H9 (cell line): ENCODE results near the gene NKAIN2. TPM values are rescaled to one million over a fixed set of nuclear protein-coding genes. Genes with fewer than 3 reads are reported as not detected.

Experiments used
- DNase-seq: peaks from one replicate; pipeline ENCODE4 v3.0.0-alpha.2; 2017
- H2AFZ ChIP-seq: one replicate; pipeline ENCODE4 v1.6.1; 2013; ENCODE audit warnings: mild to moderate bottlenecking, low read length, control low read depth, moderate library complexity
- H2AK5ac ChIP-seq: 2 replicates; pipeline ENCODE4 v1.6.1; 2013; ENCODE audit warnings: low read length, control low read depth, mixed read lengths; ENCODE audit not compliant: insufficient read length
- H2BK120ac ChIP-seq: one replicate; pipeline ENCODE4 v1.6.1; 2013; ENCODE audit warnings: low read depth, mild to moderate bottlenecking, low read length, control low read depth, inconsistent platforms; ENCODE audit not compliant: poor library complexity, severe bottlenecking
- H2BK12ac ChIP-seq: 2 replicates; pipeline ENCODE4 v1.6.1; 2013; ENCODE audit warnings: low read length, control low read depth, mixed read lengths, low read depth; ENCODE audit not compliant: insufficient read length
- H2BK15ac ChIP-seq: 2 replicates; pipeline ENCODE4 v1.6.1; 2013; ENCODE audit warnings: low read depth, low read length, control low read depth
- H2BK20ac ChIP-seq: one replicate; pipeline ENCODE4 v1.6.1; 2013; ENCODE audit warnings: low read depth, mild to moderate bottlenecking, low read length, control low read depth, inconsistent platforms; ENCODE audit not compliant: poor library complexity, severe bottlenecking
- H2BK5ac ChIP-seq: 2 replicates; pipeline ENCODE4 v1.6.1; 2013; ENCODE audit warnings: low read length, control low read depth, mixed read lengths; ENCODE audit not compliant: insufficient read length
- H3K14ac ChIP-seq: 2 replicates; pipeline ENCODE4 v1.6.1; 2013; ENCODE audit warnings: low read length, control low read depth; ENCODE audit not compliant: insufficient read depth
- H3K18ac ChIP-seq: 2 replicates; pipeline ENCODE4 v1.6.1; 2013; ENCODE audit warnings: low read depth, mild to moderate bottlenecking, mixed read lengths, low read length, control low read depth; ENCODE audit not compliant: insufficient read length
- H3K23ac ChIP-seq: 2 replicates; pipeline ENCODE4 v1.6.1; 2013; ENCODE audit warnings: low read length, control low read depth, mixed read lengths, low read depth; ENCODE audit not compliant: insufficient read length
- H3K23me2 ChIP-seq: 2 replicates; pipeline ENCODE4 v1.6.1; 2013; ENCODE audit warnings: low read depth, mild to moderate bottlenecking, mixed read lengths, low read length, control low read depth; ENCODE audit not compliant: insufficient read length, poor library complexity, severe bottlenecking
- H3K27ac ChIP-seq: 2 replicates; pipeline ENCODE4 v1.5.1; 2013; ENCODE audit warnings: low read length, control low read depth, mixed read lengths, low read depth; ENCODE audit not compliant: insufficient read length
- H3K27me3 ChIP-seq: 2 replicates; pipeline ENCODE4 v1.6.1; 2013; ENCODE audit warnings: low read length, control low read depth, inconsistent platforms; ENCODE audit not compliant: insufficient read depth
- H3K4ac ChIP-seq: 2 replicates; pipeline ENCODE4 v1.6.1; 2013; ENCODE audit warnings: low read depth, mild to moderate bottlenecking, control low read depth, inconsistent platforms, low read length, moderate library complexity
- H3K4me1 ChIP-seq: 2 replicates; pipeline ENCODE4 v1.6.1; 2013; ENCODE audit warnings: low read length, control low read depth, inconsistent platforms; ENCODE audit not compliant: insufficient read depth
- H3K4me2 ChIP-seq: 2 replicates; pipeline ENCODE4 v1.6.1; 2013; ENCODE audit warnings: low read length, control low read depth, mixed read lengths; ENCODE audit not compliant: insufficient read length, insufficient read depth
- H3K56ac ChIP-seq: 2 replicates; pipeline ENCODE4 v1.6.1; 2013; ENCODE audit warnings: low read depth, mild to moderate bottlenecking, mixed read lengths, low read length, control low read depth; ENCODE audit not compliant: insufficient read length
- H3K79me1 ChIP-seq: 2 replicates; pipeline ENCODE4 v1.6.1; 2013; ENCODE audit warnings: low read depth, mild to moderate bottlenecking, moderate library complexity, low read length, control low read depth, inconsistent platforms; ENCODE audit not compliant: insufficient read depth, poor library complexity, severe bottlenecking
- H3K79me2 ChIP-seq: 2 replicates; pipeline ENCODE4 v1.6.1; 2013; ENCODE audit warnings: low read length, control low read depth, inconsistent platforms; ENCODE audit not compliant: insufficient read depth
- H3K9ac ChIP-seq: 2 replicates; pipeline ENCODE4 v1.6.1; 2013; ENCODE audit warnings: low read length, control low read depth, mixed read lengths; ENCODE audit not compliant: insufficient read length; ENCODE audit errors: extremely low read depth
- H3K9me3 ChIP-seq: one replicate; pipeline ENCODE4 v1.6.1; 2013; ENCODE audit warnings: low read depth, low read length, inconsistent platforms; ENCODE audit not compliant: control insufficient read depth
- H3T11ph ChIP-seq: one replicate; pipeline ENCODE4 v1.6.1; 2013; ENCODE audit warnings: mild to moderate bottlenecking, low read length, control low read depth, inconsistent platforms
- H4K20me1 ChIP-seq: one replicate; pipeline ENCODE4 v1.6.1; 2013; ENCODE audit not compliant: control insufficient read depth, insufficient read length, insufficient read depth
- H4K5ac ChIP-seq: 2 replicates; pipeline ENCODE4 v1.6.1; 2013; ENCODE audit warnings: low read depth, mild to moderate bottlenecking, mixed read lengths, low read length, control low read depth; ENCODE audit not compliant: insufficient read length
- H4K8ac ChIP-seq: replicated peaks from 2 replicates; pipeline ENCODE4 v1.6.1; 2013; ENCODE audit warnings: low read length, control low read depth, mixed read lengths, low read depth; ENCODE audit not compliant: insufficient read length
- H4K91ac ChIP-seq: 2 replicates; pipeline ENCODE4 v1.6.1; 2013; ENCODE audit warnings: low read depth, mild to moderate bottlenecking, moderate library complexity, mixed read lengths, low read length, control low read depth; ENCODE audit not compliant: insufficient read length
- H3K27ac Mint-ChIP-seq, 3 experiments: 2 replicates in 2 of 3; 3 replicates in 1 of 3; pipeline ENCODE4 v1.8.0; 2020 to 2021; ENCODE audit warnings: mixed read lengths in 3 of 3, mild to moderate bottlenecking in 1 of 3, moderate library complexity in 1 of 3
- H3K27me3 Mint-ChIP-seq: 2 replicates; pipeline ENCODE4 v1.8.0; 2021; ENCODE audit warnings: low read depth, mild to moderate bottlenecking, moderate library complexity, mixed read lengths
- H3K36me3 Mint-ChIP-seq, 3 experiments: 2 replicates in 2 of 3; 3 replicates in 1 of 3; pipeline ENCODE4 v1.8.0; 2020 to 2021; ENCODE audit warnings: low read depth in 3 of 3, mixed read lengths in 3 of 3; ENCODE audit not compliant: insufficient read depth in 1 of 3
- H3K4me1 Mint-ChIP-seq, 2 experiments: 2 replicates each; pipeline ENCODE4 v1.8.0; 2020; ENCODE audit warnings: mixed read lengths in 2 of 2
- H3K4me3 Mint-ChIP-seq, 2 experiments: 2 replicates in 1 of 2; 3 replicates in 1 of 2; pipeline ENCODE4 v1.8.0; 2020 to 2021; ENCODE audit warnings: mild to moderate bottlenecking in 2 of 2, mixed read lengths in 2 of 2, moderate library complexity in 1 of 2
- H3K9me3 Mint-ChIP-seq, 2 experiments: 2 replicates in 1 of 2; 3 replicates in 1 of 2; pipeline ENCODE4 v1.8.0; 2020; ENCODE audit warnings: mild to moderate bottlenecking in 2 of 2, mixed read lengths in 2 of 2, moderate library complexity in 1 of 2
- WGBS: extraction: QIAGEN DNeasy Blood & Tissue Kit; methylation state at CpG from one replicate; pipeline ENCODE4 v1.1.7; 2013; ENCODE audit warnings: missing lambda C conversion rate, low lambda C conversion rate, mixed read lengths; ENCODE audit not compliant: insufficient read length; ENCODE audit errors: extremely low coverage; 5-methylcytosine and 5-hydroxymethylcytosine counted together
- total RNA-seq: library from RNA; stranded (reverse); gene quantifications from 2 replicates; pipeline ENCODE4 v1.2.1, GENCODE V29; 2021
- TF ChIP-seq, protein P1 (sequence below): fragments of 200-600 bp; sonication (generic); conservative IDR thresholded peaks from 3 replicates; pipeline ENCODE4 v1.8.0; 2021; ENCODE audit warnings: antibody characterized with exemption, mild to moderate bottlenecking

Gene NKAIN2
- total RNA-seq, 1 experiment from 2014 or later, result 0.17 TPM

DNA sequence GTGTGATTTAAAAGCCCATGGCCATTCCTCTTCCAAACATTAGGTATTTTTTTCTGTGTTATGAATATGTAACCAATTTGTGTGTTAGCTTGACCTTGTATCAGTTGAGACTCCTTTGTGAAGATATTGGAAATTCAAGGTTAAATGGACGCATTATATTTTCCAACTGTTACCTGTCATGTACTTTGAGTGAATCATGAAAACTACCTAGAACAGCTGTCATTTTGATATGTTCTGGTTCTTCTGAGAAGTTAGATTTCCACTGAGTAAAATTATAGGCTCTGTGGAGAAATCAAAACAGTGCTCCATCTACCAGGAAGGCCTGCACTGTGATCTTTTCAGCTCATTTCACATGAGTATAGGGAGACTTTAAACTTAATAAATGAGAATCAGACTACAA lies 470.0 kb downstream of the NKAIN2 start:
- Histone ChIP-seq H3T11ph (no peak overlapping the region), H3K79me2 (no peaks in the 10 kb centered on the region), H2BK15ac (no peak overlapping the region), H3K23me2 (no peaks in the 10 kb centered on the region), H2BK5ac (no peak overlapping the region), H3K23ac (no peak overlapping the region), H4K91ac (no peak overlapping the region), H2AFZ (no peak overlapping the region), H4K5ac (no peak overlapping the region), H2AK5ac (no peak overlapping the region), H4K8ac (no peak overlapping the region), H2BK12ac (no peak overlapping the region), H3K4me1 (no peaks in the 10 kb centered on the region), H2BK20ac (no peak overlapping the region), H2BK120ac (no peak overlapping the region), H3K4me2 (no peak overlapping the region), H3K27me3 (no peaks in the 10 kb centered on the region), H3K9ac (no peak overlapping the region), H3K27ac (no peak overlapping the region), H3K9me3 (no peaks in the 10 kb centered on the region), H3K79me1 (no peaks in the 10 kb centered on the region), H3K4ac (no peak overlapping the region), H4K20me1 (no peaks in the 10 kb centered on the region), H3K18ac (no peak overlapping the region), H3K56ac (no peak overlapping the region), H3K14ac (no peak overlapping the region)
- no peak for DNase-seq
- H3K27ac Mint-ChIP-seq, result no peak overlapping the region
- no CpG with 5 or more reads among the region's 1 CpG for WGBS
- H3K9me3 Mint-ChIP-seq, result peaks cover 7 to 12% of the 10 kb centered on the region in 2 experiments
- H3K27me3 Mint-ChIP-seq, result no peaks in the 10 kb centered on the region
- TF ChIP-seq, protein P1, sequence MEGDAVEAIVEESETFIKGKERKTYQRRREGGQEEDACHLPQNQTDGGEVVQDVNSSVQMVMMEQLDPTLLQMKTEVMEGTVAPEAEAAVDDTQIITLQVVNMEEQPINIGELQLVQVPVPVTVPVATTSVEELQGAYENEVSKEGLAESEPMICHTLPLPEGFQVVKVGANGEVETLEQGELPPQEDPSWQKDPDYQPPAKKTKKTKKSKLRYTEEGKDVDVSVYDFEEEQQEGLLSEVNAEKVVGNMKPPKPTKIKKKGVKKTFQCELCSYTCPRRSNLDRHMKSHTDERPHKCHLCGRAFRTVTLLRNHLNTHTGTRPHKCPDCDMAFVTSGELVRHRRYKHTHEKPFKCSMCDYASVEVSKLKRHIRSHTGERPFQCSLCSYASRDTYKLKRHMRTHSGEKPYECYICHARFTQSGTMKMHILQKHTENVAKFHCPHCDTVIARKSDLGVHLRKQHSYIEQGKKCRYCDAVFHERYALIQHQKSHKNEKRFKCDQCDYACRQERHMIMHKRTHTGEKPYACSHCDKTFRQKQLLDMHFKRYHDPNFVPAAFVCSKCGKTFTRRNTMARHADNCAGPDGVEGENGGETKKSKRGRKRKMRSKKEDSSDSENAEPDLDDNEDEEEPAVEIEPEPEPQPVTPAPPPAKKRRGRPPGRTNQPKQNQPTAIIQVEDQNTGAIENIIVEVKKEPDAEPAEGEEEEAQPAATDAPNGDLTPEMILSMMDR, result no peak
- H3K36me3 Mint-ChIP-seq, result peaks cover 0 to 10% (median 5%) of the 10 kb centered on the region in 3 experiments; a peak in 2 of 7 replicates
- no peaks in the 10 kb centered on the region for H3K4me1 Mint-ChIP-seq
- H3K4me3 Mint-ChIP-seq, result no peak overlapping the region
